Measurements from ENCODE around the gene SYPL1.

The SYPL1 gene

DNA sequence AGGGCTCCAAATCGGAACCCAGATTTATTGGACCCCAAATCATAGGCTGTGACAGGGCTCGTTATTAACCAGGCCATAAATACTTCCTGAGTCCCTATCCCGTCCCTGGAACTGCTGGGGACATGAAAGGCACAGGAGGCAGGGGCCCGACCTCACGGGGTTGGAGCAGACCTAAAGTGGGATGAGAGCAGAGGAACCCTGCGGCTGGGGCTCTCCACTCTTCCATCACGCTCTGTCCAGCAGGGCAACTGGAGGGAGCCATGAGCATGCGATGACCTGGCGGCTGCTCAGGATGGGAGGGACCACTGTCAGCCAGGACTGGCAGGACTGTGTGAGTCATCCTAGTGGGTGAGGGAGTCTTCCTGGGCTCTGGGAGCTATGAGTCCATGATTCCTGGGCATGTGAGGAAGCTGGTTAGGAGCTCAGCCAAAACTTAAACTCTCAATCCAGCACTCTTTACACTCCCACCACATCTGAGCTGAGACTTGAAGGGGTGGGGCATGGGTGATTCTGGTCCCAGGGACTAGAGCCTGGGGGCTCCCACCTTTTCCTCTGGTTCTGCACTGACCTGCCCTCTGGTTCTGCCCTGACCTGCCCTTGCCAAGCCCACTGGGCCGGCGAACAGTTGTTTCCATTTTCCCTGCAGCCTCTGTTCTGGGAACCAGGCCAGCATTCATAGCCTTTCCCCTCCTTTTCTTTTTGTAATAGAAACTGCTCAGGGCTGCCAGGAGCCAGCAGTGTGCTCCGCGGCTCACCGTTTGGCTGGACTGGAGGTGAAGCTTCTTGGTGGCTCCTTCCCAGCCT is 47.1 kb downstream of the SYPL1 start:
- ATAC-seq (ENCODE audit: insufficient read depth, low read depth) (no peak), DNase-seq (no peak)
- Histone ChIP-seq H3K4me2 (ENCODE audit: insufficient read depth, low read length) (no peak overlapping the region), H3K9me3 (ENCODE audit: insufficient read depth, low read length, severe bottlenecking) (no peaks in the 10 kb centered on the region), H3K27me3 (ENCODE audit: insufficient read depth, low read length, poor library complexity) (no peaks in the 10 kb centered on the region), H3K4me3 (ENCODE audit: low read depth in 1 of 2, low read length in 2 of 2) (no peak overlapping the region), H3K27ac (ENCODE audit: low read length) (no peak overlapping the region), H3K9ac (ENCODE audit: low read depth, low read length) (no peak overlapping the region), H4K20me1 (ENCODE audit: insufficient read depth, low read length) (no peaks in the 10 kb centered on the region), H3K79me2 (ENCODE audit: insufficient read depth, low read length) (no peaks in the 10 kb centered on the region), H3K36me3 (ENCODE audit: insufficient read depth, low read length) (no peaks in the 10 kb centered on the region), H3K4me1 (ENCODE audit: insufficient read depth, low read length) (peaks cover 16% of the 10 kb centered on the region), H2AFZ (ENCODE audit: low read depth, low read length) (no peak overlapping the region)
- no peak for TF ChIP-seq EZH2 (IDR thresholded peaks at IDR 0.05; ENCODE audit: borderline replicate concordance, low read depth, low read length, severe bottlenecking)

DNA sequence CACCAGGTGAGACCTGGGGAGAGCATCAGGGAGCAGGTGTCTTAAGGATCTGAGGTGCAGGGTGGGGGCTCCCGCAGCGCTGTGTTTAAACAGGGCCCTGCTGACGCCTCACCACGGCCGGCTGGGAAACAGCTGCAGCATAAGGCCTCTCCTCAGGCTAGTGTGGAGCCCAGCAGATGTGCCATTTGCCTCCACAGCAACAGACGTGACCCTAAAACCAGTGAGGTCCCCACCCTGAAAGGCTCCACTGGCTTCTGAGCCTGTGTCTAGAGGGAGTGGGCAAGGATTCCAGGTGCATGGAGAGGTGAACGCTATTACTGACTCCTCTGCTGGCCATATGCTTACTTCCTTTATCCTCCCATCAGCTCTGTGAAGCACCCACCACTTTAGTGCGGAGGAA is 47.8 kb downstream of the SYPL1 start:
- ATAC-seq (ENCODE audit: insufficient read depth, low read depth) = peak; percentile 25
- H3K9me3 ChIP-seq (ENCODE audit: insufficient read depth, low read length, severe bottlenecking) = no peaks in the 10 kb centered on the region
- no peak for TF ChIP-seq CTCF (IDR thresholded peaks at IDR 0.05; ENCODE audit: borderline replicate concordance, extremely low read depth, low read length, poor library complexity, severe bottlenecking)
- no peak for TF ChIP-seq EZH2 (IDR thresholded peaks at IDR 0.05; ENCODE audit: borderline replicate concordance, low read depth, low read length, severe bottlenecking)
- no peak overlapping the region for H2AFZ ChIP-seq (ENCODE audit: low read depth, low read length)
- H3K36me3 ChIP-seq (ENCODE audit: insufficient read depth, low read length) = no peaks in the 10 kb centered on the region
- H3K27me3 ChIP-seq (ENCODE audit: insufficient read depth, low read length, poor library complexity) = no peaks in the 10 kb centered on the region
- no peak for DNase-seq
- no peak overlapping the region for H3K9ac ChIP-seq (ENCODE audit: low read depth, low read length)
- no peaks in the 10 kb centered on the region for H4K20me1 ChIP-seq (ENCODE audit: insufficient read depth, low read length)
- H3K27ac ChIP-seq (ENCODE audit: low read length) = no peak overlapping the region
- no peaks in the 10 kb centered on the region for H3K79me2 ChIP-seq (ENCODE audit: insufficient read depth, low read length)
- H3K4me2 ChIP-seq (ENCODE audit: insufficient read depth, low read length) = no peak overlapping the region
- H3K4me3 ChIP-seq (ENCODE audit: low read depth in 1 of 2, low read length in 2 of 2) = no peak overlapping the region
- H3K4me1 ChIP-seq (ENCODE audit: insufficient read depth, low read length) = peaks cover 12% of the 10 kb centered on the region

DNA sequence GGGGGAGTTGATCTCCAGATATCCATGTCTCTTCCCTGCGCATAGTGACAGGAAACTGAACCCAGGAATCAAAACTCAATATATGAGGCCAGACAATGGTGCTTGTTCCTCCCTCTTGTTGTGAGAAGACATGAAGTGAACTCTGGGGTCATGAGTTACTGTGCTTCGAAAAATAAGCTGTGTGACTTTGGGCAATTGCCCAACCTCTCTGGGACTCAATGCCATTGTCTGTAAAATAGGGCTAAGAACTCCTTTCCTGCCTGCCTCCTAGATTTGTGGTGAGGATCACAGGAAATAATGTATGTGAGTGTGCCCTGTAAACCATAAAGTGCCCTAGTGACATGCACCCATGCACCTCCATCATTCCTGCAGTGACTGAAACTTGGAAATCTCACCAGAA is 48.4 kb downstream of the SYPL1 start:
- no peak overlapping the region for H3K27ac ChIP-seq (ENCODE audit: low read length)
- no peak overlapping the region for H3K4me3 ChIP-seq (ENCODE audit: low read depth in 1 of 2, low read length in 2 of 2)
- H3K27me3 ChIP-seq (ENCODE audit: insufficient read depth, low read length, poor library complexity) = no peaks in the 10 kb centered on the region
- ATAC-seq (ENCODE audit: insufficient read depth, low read depth) (no peak), DNase-seq (no peak)
- H3K79me2 ChIP-seq (ENCODE audit: insufficient read depth, low read length) = no peaks in the 10 kb centered on the region
- no peak overlapping the region for H2AFZ ChIP-seq (ENCODE audit: low read depth, low read length)
- no peaks in the 10 kb centered on the region for H3K9me3 ChIP-seq (ENCODE audit: insufficient read depth, low read length, severe bottlenecking)
- H3K9ac ChIP-seq (ENCODE audit: low read depth, low read length) = no peak overlapping the region
- H3K4me1 ChIP-seq (ENCODE audit: insufficient read depth, low read length) = peaks cover 14% of the 10 kb centered on the region
- no peaks in the 10 kb centered on the region for H3K36me3 ChIP-seq (ENCODE audit: insufficient read depth, low read length)
- no peak overlapping the region for H3K4me2 ChIP-seq (ENCODE audit: insufficient read depth, low read length)
- TF ChIP-seq EZH2 (IDR thresholded peaks at IDR 0.05; ENCODE audit: borderline replicate concordance, low read depth, low read length, severe bottlenecking) = no peak
- no peak for TF ChIP-seq CTCF (IDR thresholded peaks at IDR 0.05; ENCODE audit: borderline replicate concordance, extremely low read depth, low read length, poor library complexity, severe bottlenecking)
- H4K20me1 ChIP-seq (ENCODE audit: insufficient read depth, low read length) = no peaks in the 10 kb centered on the region

DNA sequence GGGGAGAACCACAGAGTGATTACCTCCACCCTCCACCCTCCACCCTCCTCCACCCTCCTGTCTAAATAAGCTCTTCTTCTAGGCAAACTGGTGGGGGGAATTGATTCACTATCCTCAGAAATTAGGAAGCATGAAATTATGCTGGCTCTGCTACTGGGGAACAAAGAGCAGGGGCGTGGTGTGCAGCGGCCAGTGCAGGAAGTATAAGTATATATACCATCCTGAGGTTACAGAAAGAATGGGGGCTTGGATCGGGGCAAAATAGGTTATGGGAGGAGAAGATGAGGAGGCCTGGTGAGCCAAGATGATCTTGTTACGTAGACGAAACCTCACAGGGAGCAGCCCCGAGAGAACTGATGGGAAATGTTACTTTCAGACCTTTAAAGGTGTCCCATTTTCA is 49.1 kb downstream of the SYPL1 start:
- no peak overlapping the region for H3K4me2 ChIP-seq (ENCODE audit: insufficient read depth, low read length)
- peaks cover 14% of the 10 kb centered on the region for H3K4me1 ChIP-seq (ENCODE audit: insufficient read depth, low read length)
- no peak for DNase-seq
- no peak overlapping the region for H3K9ac ChIP-seq (ENCODE audit: low read depth, low read length)
- no peak for ATAC-seq (ENCODE audit: insufficient read depth, low read depth)
- no peaks in the 10 kb centered on the region for H3K27me3 ChIP-seq (ENCODE audit: insufficient read depth, low read length, poor library complexity)
- H4K20me1 ChIP-seq (ENCODE audit: insufficient read depth, low read length) = no peaks in the 10 kb centered on the region
- no peak overlapping the region for H3K27ac ChIP-seq (ENCODE audit: low read length)
- TF ChIP-seq EZH2 (IDR thresholded peaks at IDR 0.05; ENCODE audit: borderline replicate concordance, low read depth, low read length, severe bottlenecking) = no peak
- no peak for TF ChIP-seq CTCF (IDR thresholded peaks at IDR 0.05; ENCODE audit: borderline replicate concordance, extremely low read depth, low read length, poor library complexity, severe bottlenecking)
- H3K79me2 ChIP-seq (ENCODE audit: insufficient read depth, low read length) = no peaks in the 10 kb centered on the region
- H2AFZ ChIP-seq (ENCODE audit: low read depth, low read length) = no peak overlapping the region
- H3K9me3 ChIP-seq (ENCODE audit: insufficient read depth, low read length, severe bottlenecking) = no peaks in the 10 kb centered on the region
- no peaks in the 10 kb centered on the region for H3K36me3 ChIP-seq (ENCODE audit: insufficient read depth, low read length)
- H3K4me3 ChIP-seq (ENCODE audit: low read depth in 1 of 2, low read length in 2 of 2) = no peak overlapping the region
